Adrenal gland (tissue), 5 donors: ENCODE data around the gene HSP90AA1.

ENCODE experiments used
- POLR2A ChIP-seq, 2 donors: fragments of 450-650 bp; IDR thresholded peaks; one replicate each; pipeline ENCODE4 v1.6.1; 2017; ENCODE audit warnings: antibody characterized with exemption in 2 of 2, mild to moderate bottlenecking in 2 of 2, moderate library complexity in 1 of 2
- TF ChIP-seq, protein P1 (sequence below), 6 experiments: fragments of 450-650 bp in 4 of 6; fragments of 200-600 bp in 2 of 6; sonication (generic) in 1 of 6; IDR thresholded peaks; 1 replicate in 5 of 6; 2 replicates in 1 of 6; pipeline versions ENCODE4 v1.5.1 to v1.8.0; 2016 to 2021; ENCODE audit warnings: antibody characterized with exemption in 6 of 6, mild to moderate bottlenecking in 2 of 6, moderate library complexity in 1 of 6
- donor health status: DM: no; HTN: no; CAD: no.

DNA sequence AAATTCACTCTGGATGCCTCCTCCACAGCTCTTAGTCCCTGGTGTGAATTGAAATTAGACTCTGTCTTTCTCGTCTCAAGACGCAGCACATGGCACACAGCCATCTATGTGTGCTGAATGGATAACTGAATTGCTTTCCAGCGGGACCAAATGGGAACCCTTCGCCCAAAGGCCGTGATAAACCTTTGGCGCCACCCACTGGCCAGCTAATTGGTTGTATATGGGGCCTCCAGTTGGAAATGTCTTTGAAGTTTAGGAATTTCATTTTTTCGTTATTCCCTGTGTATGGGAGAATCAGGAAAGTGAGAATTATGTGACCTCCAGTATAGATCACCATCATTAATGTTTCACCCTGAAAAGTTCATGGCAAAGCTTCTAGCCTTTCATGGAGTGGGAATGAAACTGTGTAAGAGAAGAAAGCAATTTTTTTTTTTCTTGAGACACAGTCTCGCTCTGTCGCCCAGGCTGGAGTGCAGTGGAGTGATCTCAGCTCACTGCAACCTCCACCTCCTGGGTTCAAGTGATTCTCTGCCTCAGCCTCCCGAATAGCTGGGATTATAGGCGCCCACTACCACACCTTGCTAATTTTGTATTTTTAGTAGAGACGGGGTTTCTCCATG lies 9.8 kb upstream of the HSP90AA1 start:
- TF ChIP-seq, protein P1, sequence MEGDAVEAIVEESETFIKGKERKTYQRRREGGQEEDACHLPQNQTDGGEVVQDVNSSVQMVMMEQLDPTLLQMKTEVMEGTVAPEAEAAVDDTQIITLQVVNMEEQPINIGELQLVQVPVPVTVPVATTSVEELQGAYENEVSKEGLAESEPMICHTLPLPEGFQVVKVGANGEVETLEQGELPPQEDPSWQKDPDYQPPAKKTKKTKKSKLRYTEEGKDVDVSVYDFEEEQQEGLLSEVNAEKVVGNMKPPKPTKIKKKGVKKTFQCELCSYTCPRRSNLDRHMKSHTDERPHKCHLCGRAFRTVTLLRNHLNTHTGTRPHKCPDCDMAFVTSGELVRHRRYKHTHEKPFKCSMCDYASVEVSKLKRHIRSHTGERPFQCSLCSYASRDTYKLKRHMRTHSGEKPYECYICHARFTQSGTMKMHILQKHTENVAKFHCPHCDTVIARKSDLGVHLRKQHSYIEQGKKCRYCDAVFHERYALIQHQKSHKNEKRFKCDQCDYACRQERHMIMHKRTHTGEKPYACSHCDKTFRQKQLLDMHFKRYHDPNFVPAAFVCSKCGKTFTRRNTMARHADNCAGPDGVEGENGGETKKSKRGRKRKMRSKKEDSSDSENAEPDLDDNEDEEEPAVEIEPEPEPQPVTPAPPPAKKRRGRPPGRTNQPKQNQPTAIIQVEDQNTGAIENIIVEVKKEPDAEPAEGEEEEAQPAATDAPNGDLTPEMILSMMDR (IDR thresholded peaks at IDR 0.05) = peak; percentile 54 to 88 (median 83)
- no peak for TF ChIP-seq POLR2A (IDR thresholded peaks at IDR 0.05)
